A549 (cell line): ENCODE measurements around the gene OR5T2. TPM values are rescaled to one million over a fixed set of nuclear protein-coding genes. Genes with fewer than 3 reads are reported as not detected.
A peak's percentile ranks its signal among the peaks of the same experiment; 100 is the strongest.
"Not testable (repeated sequence)": the region's sequence is repeated elsewhere in the genome, so short reads cannot be mapped to it uniquely, and the experiment has no call there.

ENCODE experiments used
- ATAC-seq, 2 experiments: fragments of 200-7000 bp in 1 of 2; fragments of >200 bp in 1 of 2; cut with Nextera tagmentation in 1 of 2; cut with Tn5 transposase in 1 of 2; 3 replicates each; pipeline versions ENCODE4 v1.8.0 to v1.9.1; 2018 to 2020; ENCODE audit warnings: mild to moderate bottlenecking in 1 of 2, moderate library complexity in 1 of 2
- CTCF ChIA-PET: fragments of 300-600 bp; sonication (Branson Sonifier 250); formaldehyde crosslinking; extraction: SDS; loops from one replicate; lab custom pipeline; 2021; ENCODE audit warnings: antibody characterized with exemption, inconsistent platforms; lab: Yijun Ruan, JAX
- POLR2A ChIA-PET: fragments of 350-600 bp; formaldehyde crosslinking; extraction: SDS; loops from one replicate; lab custom pipeline; 2021; ENCODE audit warnings: antibody characterized with exemption, inconsistent platforms; lab: Yijun Ruan, JAX
- DNase-seq, 2 experiments: peaks; one replicate each; pipeline versions ENCODE4 v3.0.0 to v3.0.0-alpha.2; 2011 to 2016; ENCODE audit warnings: low read depth in 1 of 2, low spot score in 1 of 2
- FAIRE-seq: peaks from 2 replicates; lab custom pipeline; 2011; peaks lifted over from hg19 to GRCh38; lab: Jason Lieb, UNC
- H3K27ac ChIP-seq, 2 experiments: fragments of >200 bp; sonication (Bioruptor Twin); formaldehyde crosslinking; 3 replicates each; pipeline ENCODE4 v1.5.1; 2016 to 2017
- H3K4me1 ChIP-seq: fragments of >200 bp; sonication (Bioruptor Twin); formaldehyde crosslinking; 3 replicates; pipeline ENCODE4 v1.6.1; 2016
- H3K4me2 ChIP-seq: fragments of >200 bp; sonication (Bioruptor Twin); formaldehyde crosslinking; 3 replicates; pipeline ENCODE4 v1.6.1; 2016
- H3K4me3 ChIP-seq: fragments of >200 bp; sonication (Bioruptor Twin); formaldehyde crosslinking; 3 replicates; pipeline ENCODE4 v1.5.1; 2016
- H3K9me3 ChIP-seq: fragments of >200 bp; sonication (Bioruptor Twin); formaldehyde crosslinking; 3 replicates; pipeline ENCODE4 v1.6.1; 2016
- BHLHE40 ChIP-seq: IDR thresholded peaks from 2 replicates; pipeline ENCODE4 v1.6.1; 2012; ENCODE audit warnings: low read depth, low read length, inconsistent platforms
- CBX8 ChIP-seq: fragments of 200-600 bp; sonication (generic); IDR thresholded peaks from 2 replicates; pipeline ENCODE4 v1.6.1; 2016
- CEBPB ChIP-seq, 2 experiments: fragments of >200 bp in 1 of 2; sonication (Bioruptor Twin) in 1 of 2; formaldehyde crosslinking in 1 of 2; IDR thresholded peaks; 2 replicates each; pipeline ENCODE4 v1.6.1; 2012 to 2016
- E2F6 ChIP-seq: IDR thresholded peaks from 2 replicates; pipeline ENCODE4 v1.6.1; 2012; ENCODE audit warnings: low read depth, borderline replicate concordance
- EP300 ChIP-seq, 2 experiments: fragments of >200 bp; sonication (Bioruptor Twin); formaldehyde crosslinking; IDR thresholded peaks; 2 replicates in 1 of 2; 3 replicates in 1 of 2; pipeline ENCODE4 v1.6.1; 2016 to 2017
- ESRRA ChIP-seq: fragments of 150-350 bp; IDR thresholded peaks from 2 replicates; pipeline ENCODE4 v1.6.1; 2014; ENCODE audit warnings: mild to moderate bottlenecking, low read length, borderline replicate concordance
- FOSB ChIP-seq: fragments of 250-450 bp; sonication (Bioruptor Pico); IDR thresholded peaks from 2 replicates; pipeline ENCODE4 v1.5.0; 2020; ENCODE audit warnings: mild to moderate bottlenecking, moderate library complexity
- FOSL2 ChIP-seq, 2 experiments: fragments of 450-650 bp in 1 of 2; fragments of >200 bp in 1 of 2; sonication (Bioruptor Twin) in 1 of 2; formaldehyde crosslinking; IDR thresholded peaks; 2 replicates each; pipeline versions ENCODE4 v1.5.0 to v1.6.1; 2016 to 2020; ENCODE audit warnings: mild to moderate bottlenecking in 1 of 2, moderate library complexity in 1 of 2
- FOXS1 ChIP-seq: fragments of 250-450 bp; sonication (Bioruptor Pico); IDR thresholded peaks from 2 replicates; pipeline ENCODE4 v1.5.0; 2020; ENCODE audit warnings: mild to moderate bottlenecking, moderate library complexity
- HEYL ChIP-seq: fragments of 250-450 bp; sonication (Bioruptor Pico); IDR thresholded peaks from 2 replicates; pipeline ENCODE4 v1.8.0; 2021; ENCODE audit warnings: mild to moderate bottlenecking, moderate library complexity
- HOXA7 ChIP-seq: fragments of 250-450 bp; sonication (Bioruptor Pico); IDR thresholded peaks from 2 replicates; pipeline ENCODE4 v1.5.0; 2020; ENCODE audit warnings: mild to moderate bottlenecking, moderate library complexity
- KDM1A ChIP-seq: fragments of 200-600 bp; sonication (generic); IDR thresholded peaks from 2 replicates; pipeline ENCODE4 v1.6.1; 2016; ENCODE audit warnings: low read depth, mild to moderate bottlenecking
- MAFK ChIP-seq: fragments of 450-650 bp; IDR thresholded peaks from 2 replicates; pipeline ENCODE4 v1.6.1; 2014; ENCODE audit not compliant: partially characterized antibody
- NFE2L2 ChIP-seq: fragments of 150-350 bp; conservative IDR thresholded peaks from 2 replicates; pipeline ENCODE4 v1.6.1; 2014; ENCODE audit warnings: low read length
- NPAS2 ChIP-seq: fragments of 250-450 bp; sonication (Bioruptor Pico); IDR thresholded peaks from 2 replicates; pipeline ENCODE4 v1.8.0; 2022; ENCODE audit warnings: mild to moderate bottlenecking, moderate library complexity, borderline replicate concordance
- PHF8 ChIP-seq: fragments of 200-600 bp; sonication (generic); IDR thresholded peaks from 2 replicates; pipeline ENCODE4 v1.6.1; 2016; ENCODE audit warnings: low read depth, mild to moderate bottlenecking, antibody characterized with exemption, moderate library complexity, borderline replicate concordance
- RAD21 ChIP-seq, 2 experiments: fragments of >200 bp in 1 of 2; sonication (Bioruptor Twin) in 1 of 2; formaldehyde crosslinking in 1 of 2; IDR thresholded peaks in 1 of 2; conservative IDR thresholded peaks in 1 of 2; 2 replicates in 1 of 2; 3 replicates in 1 of 2; pipeline ENCODE4 v1.6.1; 2012 to 2018; ENCODE audit warnings: inconsistent platforms in 1 of 2
- SMC3 ChIP-seq: fragments of >200 bp; sonication (Bioruptor Twin); formaldehyde crosslinking; IDR thresholded peaks from 3 replicates; pipeline ENCODE4 v1.6.1; 2018; ENCODE audit warnings: inconsistent platforms
- USF2 ChIP-seq: fragments of 450-650 bp; IDR thresholded peaks from 2 replicates; pipeline ENCODE4 v1.6.1; 2014; ENCODE audit warnings: antibody characterized with exemption
- ZC3H11A ChIP-seq: fragments of 450-650 bp; IDR thresholded peaks from 2 replicates; pipeline ENCODE4 v1.6.1; 2014; ENCODE audit warnings: antibody characterized with exemption, mild to moderate bottlenecking
- ZFP36 ChIP-seq: fragments of 450-650 bp; IDR thresholded peaks from 2 replicates; pipeline ENCODE4 v1.6.1; 2014; ENCODE audit warnings: borderline replicate concordance; ENCODE audit not compliant: partially characterized antibody
- ZNF302 ChIP-seq: fragments of 250-450 bp; sonication (Bioruptor Pico); IDR thresholded peaks from 2 replicates; pipeline ENCODE4 v1.9.0; 2021; ENCODE audit warnings: inconsistent platforms, mild to moderate bottlenecking, moderate library complexity
- WGBS: methylation state at CpG from one replicate; pipeline ENCODE4 v1.1.6; 2017; ENCODE audit errors: missing lambda C conversion rate; 5-methylcytosine and 5-hydroxymethylcytosine counted together
- polyA plus RNA-seq, 4 experiments: library from polyadenylated mRNA; depleted of rRNA in 3 of 4; stranded (reverse); fragments of >200 nt; fragmentation: RNase III in 1 of 4; extraction: RNeasy Plus Mini Kit Qiagen cat#74134 plus additional on column Dnase treatment in 1 of 4; gene quantifications; 2 replicates in 3 of 4; 3 replicates in 1 of 4; pipeline ENCODE4 v1.2.3, GENCODE V29; 2011 to 2017

Gene OR5T2
- polyA plus RNA-seq, 2 of the 4 experiments (the other 2 are of a cell fraction), result not detected

- H3K27ac ChIP-seq, result no peak within 1 kb of the TSS
- no peak within 1 kb of the TSS for H3K4me2 ChIP-seq
- DNase-seq, result no peak
- no peaks in the 10 kb centered on the region for H3K4me1 ChIP-seq
- H3K4me3 ChIP-seq, result no peak within 1 kb of the TSS
- ChIA-PET CTCF (no interaction called here), POLR2A (no interaction called here)
- TF ChIP-seq USF2 (no peak), ESRRA (no peak), HEYL (CRISPR knock-in tag) (no peak), FOSL2 (IDR thresholded peaks at IDR 0.05) (no peak), FOSL2 (CRISPR knock-in tag; IDR thresholded peaks at IDR 0.05) (no peak), CBX8 (no peak), ZNF302 (CRISPR knock-in tag) (no peak), KDM1A (no peak), HOXA7 (CRISPR knock-in tag) (no peak), NFE2L2 (no peak), SMC3 (no peak), RAD21 (conservative IDR thresholded peaks at IDR 0.05 in 1 of 2, IDR thresholded peaks at IDR 0.05 in 1 of 2) (no peak), FOSB (CRISPR knock-in tag) (no peak), ZFP36 (no peak), PHF8 (no peak), ZC3H11A (no peak)
- no peak for ATAC-seq
- no peaks in the 10 kb centered on the region for H3K9me3 ChIP-seq
- FAIRE-seq, result no peak
Measured at GRCh38 chr11:56251954-56252353, 17.9 kb upstream of the OR5T2 start, which contains the start of gene OR5T3. TSS of gene OR5T3 (plus strand) at chr11:56252254. CDS start at chr11:56252254, 0 bp downstream.

- CTCF ChIA-PET, ATAC-seq, H3K27ac ChIP-seq, H3K4me3 ChIP-seq, POLR2A ChIA-PET, DNase-seq, FAIRE-seq, H3K4me1 ChIP-seq, H3K4me2 ChIP-seq, H3K9me3 ChIP-seq: not testable (repeated sequence)
- WGBS, result 3% methylated on average over 4 of the region's 5 CpGs
Measured at GRCh38 chr11:56219735-56220134, 14.3 kb downstream of the OR5T2 start.

- ChIA-PET POLR2A (no interaction called here), CTCF (no interaction called here)
- FAIRE-seq, result no peak
- Histone ChIP-seq H3K4me3 (no peak overlapping the region), H3K4me1 (no peaks in the 10 kb centered on the region), H3K9me3 (no peaks in the 10 kb centered on the region), H3K27ac (no peak overlapping the region), H3K4me2 (no peak overlapping the region)
- TF ChIP-seq EP300 (IDR thresholded peaks at IDR 0.05) (no peak), NPAS2 (CRISPR knock-in tag) (no peak), BHLHE40 (no peak)
- DNase-seq, result no peak
- WGBS, result 3% methylated on average over 2 of the region's 2 CpGs
- ATAC-seq, result no peak
Measured at GRCh38 chr11:56214537-56214936, 19.5 kb downstream of the OR5T2 start.

GRCh38 chr11:56207790-56208189 lies 26.3 kb downstream of the OR5T2 start:
- H3K4me2 ChIP-seq, result no peak overlapping the region
- no peak overlapping the region for H3K4me3 ChIP-seq
- H3K27ac ChIP-seq, result no peak overlapping the region
- 0% methylated on average over 1 of the region's 1 CpG for WGBS
- H3K4me1 ChIP-seq, result no peaks in the 10 kb centered on the region
- no peak for TF ChIP-seq ZFP36
- peak; percentile 97 for TF ChIP-seq MAFK
- TF ChIP-seq USF2, result no peak
- TF ChIP-seq E2F6, result no peak
- no peak for TF ChIP-seq CEBPB (IDR thresholded peaks at IDR 0.05)
- TF ChIP-seq FOXS1 (CRISPR knock-in tag), result no peak
- TF ChIP-seq NFE2L2, result no peak
- no peak for TF ChIP-seq KDM1A
- ChIA-PET CTCF (no interaction called here), POLR2A (no interaction called here)
- DNase-seq, result no peak
- no peak for FAIRE-seq
- no peaks in the 10 kb centered on the region for H3K9me3 ChIP-seq
- ATAC-seq, result no peak
